Panc1 (cell line): ENCODE measurements around the gene CNNM2. TPM values are rescaled to one million over a fixed set of nuclear protein-coding genes. Genes with fewer than 3 reads are reported as not detected.

Experiments used
- ATAC-seq: fragments of 200-7000 bp; cut with Tn5 transposase; 2 replicates; pipeline ENCODE4 v1.9.1; 2020; ENCODE audit warnings: mild to moderate bottlenecking, moderate library complexity
- BruUV-seq: library from RNA; stranded (reverse); fragments of 400-500 nt; replicated peaks from 2 replicates; lab custom pipeline; 2021; lab: Mats Ljungman, UMichigan
- CTCF ChIA-PET: fragments of 300-600 bp; sonication (Branson Sonifier 250); formaldehyde crosslinking; loops from one replicate; lab custom pipeline; 2022; ENCODE audit warnings: antibody characterized with exemption; lab: Charles Lee
- POLR2A ChIA-PET: fragments of 300-600 bp; sonication (Branson Sonifier 250); formaldehyde crosslinking; loops from one replicate; lab custom pipeline; 2022; ENCODE audit warnings: antibody characterized with exemption; lab: Charles Lee
- DNase-seq: peaks from one replicate; pipeline ENCODE4 v3.0.0-alpha.2; 2010; ENCODE audit warnings: low read depth, low spot score
- H3K27ac ChIP-seq: 2 replicates; pipeline ENCODE4 v1.5.1; 2011; ENCODE audit warnings: mild to moderate bottlenecking, low read length, inconsistent platforms
- H3K27me3 ChIP-seq: fragments of 200-500 bp; sonication (Bioruptor generic); 2 replicates; pipeline ENCODE4 v1.6.0; 2014; ENCODE audit warnings: low read length, inconsistent platforms; ENCODE audit not compliant: control insufficient read depth, insufficient read depth
- H3K36me3 ChIP-seq: fragments of 200-500 bp; sonication (Bioruptor generic); 2 replicates; pipeline ENCODE4 v1.5.1; 2014; ENCODE audit warnings: inconsistent platforms, mild to moderate bottlenecking, low read length, moderate library complexity; ENCODE audit not compliant: control insufficient read depth, insufficient read depth
- H3K4me1 ChIP-seq: 2 replicates; pipeline ENCODE4 v1.5.1; 2011; ENCODE audit warnings: inconsistent platforms, mild to moderate bottlenecking, low read length, moderate library complexity; ENCODE audit not compliant: control insufficient read depth, insufficient read depth
- H3K4me3 ChIP-seq, 2 experiments: 2 replicates each; pipeline ENCODE4 v1.5.1; 2011 to 2012; ENCODE audit warnings: low read depth in 2 of 2, low read length in 2 of 2, mild to moderate bottlenecking in 2 of 2, inconsistent platforms in 1 of 2, moderate library complexity in 1 of 2
- H3K9me3 ChIP-seq: fragments of 200-500 bp; sonication (Bioruptor generic); 2 replicates; pipeline ENCODE4 v1.5.1; 2014; ENCODE audit warnings: low read depth, mild to moderate bottlenecking, inconsistent platforms, low read length, moderate library complexity; ENCODE audit not compliant: control insufficient read depth, insufficient read depth
- POLR2AphosphoS5 ChIP-seq: IDR thresholded peaks from 2 replicates; pipeline ENCODE4 v1.6.1; 2012; ENCODE audit warnings: mild to moderate bottlenecking, low read depth, low read length, moderate library complexity
- SIN3A ChIP-seq: IDR thresholded peaks from 2 replicates; pipeline ENCODE4 v1.6.1; 2012; ENCODE audit warnings: low read depth, mild to moderate bottlenecking, low read length, moderate library complexity, borderline replicate concordance; ENCODE audit not compliant: insufficient read depth
- TCF7L2 ChIP-seq: IDR thresholded peaks from 2 replicates; pipeline ENCODE4 v1.6.1; 2011; ENCODE audit warnings: mild to moderate bottlenecking, low read depth, low read length, inconsistent platforms
- in situ Hi-C: cut with HindIII; loops from 2 replicates; pipeline ENCODE4 v1.10.0; 2016; ENCODE audit warnings: low sequenced_read_pairs, low pct_unique_long_range_greater_than_20kb
- intact Hi-C: fragments of 100-400 bp; cut with micrococcal nuclease; formaldehyde crosslinking; loops from one replicate; pipeline ENCODE4 v1.10.0; 2022; ENCODE audit not compliant: unreplicated experiment
- total RNA-seq: library from RNA; stranded (reverse); gene quantifications from one replicate; pipeline ENCODE4 v1.2.1, GENCODE V29; 2021; ENCODE audit not compliant: unreplicated experiment
- TF ChIP-seq, protein P1 (sequence below): fragments of 450-650 bp; IDR thresholded peaks from 2 replicates; pipeline ENCODE4 v1.5.1; 2017; ENCODE audit warnings: mild to moderate bottlenecking
- TF ChIP-seq, protein P2 (sequence below), 2 experiments: IDR thresholded peaks; 2 replicates each; pipeline ENCODE4 v1.6.1; 2011 to 2012; ENCODE audit warnings: low read depth in 2 of 2, control low read depth in 1 of 2, low read length in 1 of 2, mild to moderate bottlenecking in 1 of 2, moderate library complexity in 1 of 2; ENCODE audit not compliant: insufficient read depth in 1 of 2

CNNM2 gene
- total RNA-seq, 1 experiment from 2014 or later, result 27.1 TPM

DNA sequence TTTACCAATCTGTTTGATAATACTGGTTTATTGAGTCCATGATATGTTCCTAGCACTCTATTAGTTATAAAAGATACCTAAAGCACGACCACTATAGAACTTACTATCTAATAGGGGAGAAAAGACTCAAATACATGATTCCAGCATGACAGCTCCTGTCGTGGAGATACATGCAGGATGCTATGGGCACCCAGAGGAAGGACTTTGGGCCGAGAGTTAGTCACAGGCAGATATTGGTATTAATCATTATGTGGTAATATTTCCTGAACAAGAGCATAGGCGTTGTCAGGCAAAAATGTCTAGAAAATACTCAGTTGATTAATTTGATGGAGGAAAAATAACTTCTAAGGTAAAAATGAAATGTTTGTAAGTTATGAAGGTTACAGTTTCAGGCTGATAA is 31.8 kb downstream of the CNNM2 start:
- in situ Hi-C loops (no loop called here), intact Hi-C loops (no loop called here)
- DNase-seq, result no peak
- H3K4me3 ChIP-seq, result no peak overlapping the region
- no peak overlapping the region for H3K27ac ChIP-seq
- ATAC-seq, result no peak
- H3K27me3 ChIP-seq, result no peaks in the 10 kb centered on the region
- peaks cover 7% of the 10 kb centered on the region for H3K4me1 ChIP-seq
- no peaks in the 10 kb centered on the region for H3K36me3 ChIP-seq
- TF ChIP-seq, protein P1, sequence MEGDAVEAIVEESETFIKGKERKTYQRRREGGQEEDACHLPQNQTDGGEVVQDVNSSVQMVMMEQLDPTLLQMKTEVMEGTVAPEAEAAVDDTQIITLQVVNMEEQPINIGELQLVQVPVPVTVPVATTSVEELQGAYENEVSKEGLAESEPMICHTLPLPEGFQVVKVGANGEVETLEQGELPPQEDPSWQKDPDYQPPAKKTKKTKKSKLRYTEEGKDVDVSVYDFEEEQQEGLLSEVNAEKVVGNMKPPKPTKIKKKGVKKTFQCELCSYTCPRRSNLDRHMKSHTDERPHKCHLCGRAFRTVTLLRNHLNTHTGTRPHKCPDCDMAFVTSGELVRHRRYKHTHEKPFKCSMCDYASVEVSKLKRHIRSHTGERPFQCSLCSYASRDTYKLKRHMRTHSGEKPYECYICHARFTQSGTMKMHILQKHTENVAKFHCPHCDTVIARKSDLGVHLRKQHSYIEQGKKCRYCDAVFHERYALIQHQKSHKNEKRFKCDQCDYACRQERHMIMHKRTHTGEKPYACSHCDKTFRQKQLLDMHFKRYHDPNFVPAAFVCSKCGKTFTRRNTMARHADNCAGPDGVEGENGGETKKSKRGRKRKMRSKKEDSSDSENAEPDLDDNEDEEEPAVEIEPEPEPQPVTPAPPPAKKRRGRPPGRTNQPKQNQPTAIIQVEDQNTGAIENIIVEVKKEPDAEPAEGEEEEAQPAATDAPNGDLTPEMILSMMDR, result no peak
- TF ChIP-seq, protein P2, sequence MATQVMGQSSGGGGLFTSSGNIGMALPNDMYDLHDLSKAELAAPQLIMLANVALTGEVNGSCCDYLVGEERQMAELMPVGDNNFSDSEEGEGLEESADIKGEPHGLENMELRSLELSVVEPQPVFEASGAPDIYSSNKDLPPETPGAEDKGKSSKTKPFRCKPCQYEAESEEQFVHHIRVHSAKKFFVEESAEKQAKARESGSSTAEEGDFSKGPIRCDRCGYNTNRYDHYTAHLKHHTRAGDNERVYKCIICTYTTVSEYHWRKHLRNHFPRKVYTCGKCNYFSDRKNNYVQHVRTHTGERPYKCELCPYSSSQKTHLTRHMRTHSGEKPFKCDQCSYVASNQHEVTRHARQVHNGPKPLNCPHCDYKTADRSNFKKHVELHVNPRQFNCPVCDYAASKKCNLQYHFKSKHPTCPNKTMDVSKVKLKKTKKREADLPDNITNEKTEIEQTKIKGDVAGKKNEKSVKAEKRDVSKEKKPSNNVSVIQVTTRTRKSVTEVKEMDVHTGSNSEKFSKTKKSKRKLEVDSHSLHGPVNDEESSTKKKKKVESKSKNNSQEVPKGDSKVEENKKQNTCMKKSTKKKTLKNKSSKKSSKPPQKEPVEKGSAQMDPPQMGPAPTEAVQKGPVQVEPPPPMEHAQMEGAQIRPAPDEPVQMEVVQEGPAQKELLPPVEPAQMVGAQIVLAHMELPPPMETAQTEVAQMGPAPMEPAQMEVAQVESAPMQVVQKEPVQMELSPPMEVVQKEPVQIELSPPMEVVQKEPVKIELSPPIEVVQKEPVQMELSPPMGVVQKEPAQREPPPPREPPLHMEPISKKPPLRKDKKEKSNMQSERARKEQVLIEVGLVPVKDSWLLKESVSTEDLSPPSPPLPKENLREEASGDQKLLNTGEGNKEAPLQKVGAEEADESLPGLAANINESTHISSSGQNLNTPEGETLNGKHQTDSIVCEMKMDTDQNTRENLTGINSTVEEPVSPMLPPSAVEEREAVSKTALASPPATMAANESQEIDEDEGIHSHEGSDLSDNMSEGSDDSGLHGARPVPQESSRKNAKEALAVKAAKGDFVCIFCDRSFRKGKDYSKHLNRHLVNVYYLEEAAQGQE (IDR thresholded peaks at IDR 0.05; ENCODE audit: insufficient read depth in 1 of 2, low read depth in 2 of 2, low read length in 1 of 2), result no peak
- TF ChIP-seq SIN3A (no peak), TCF7L2 (no peak), POLR2AphosphoS5 (no peak)
- no TSS peak for BruUV-seq
- CTCF ChIA-PET, result interaction anchor here (0.5 kb wide), 1 partner anchor 284 kb away, joined by 4 read pairs; no protein-coding TSS in a partner anchor
- H3K9me3 ChIP-seq, result no peaks in the 10 kb centered on the region
- POLR2A ChIA-PET, result no interaction called here

DNA sequence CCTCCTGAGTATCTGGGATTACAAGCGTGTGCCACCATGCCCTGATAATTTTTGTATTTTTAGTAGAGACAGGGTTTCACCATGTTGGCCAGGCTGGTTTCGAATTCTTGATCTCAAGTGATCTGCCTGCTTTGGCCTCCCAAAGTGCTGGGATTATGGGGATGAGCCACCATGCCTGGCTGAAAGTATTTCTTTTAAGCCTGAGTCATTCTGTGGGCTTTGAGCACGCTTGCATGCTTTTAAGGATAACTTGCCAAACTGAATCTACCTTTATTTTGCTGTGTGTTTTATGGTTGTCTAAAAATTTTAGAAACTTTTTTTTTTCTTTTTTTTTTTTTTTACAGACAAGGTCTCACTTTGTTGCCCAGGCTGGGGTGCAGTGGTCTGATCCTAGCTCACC is 33.2 kb downstream of the CNNM2 start:
- no peak overlapping the region for H3K27ac ChIP-seq
- no peaks in the 10 kb centered on the region for H3K27me3 ChIP-seq
- intact Hi-C loops (no loop called here), in situ Hi-C loops (no loop called here)
- ChIA-PET CTCF (no interaction called here), POLR2A (interaction anchor here (0.7 kb wide), 1 partner anchor 239 kb away, joined by 4 read pairs; no protein-coding TSS in a partner anchor)
- DNase-seq, result no peak
- ATAC-seq, result no peak
- no TSS peak for BruUV-seq
- TF ChIP-seq, protein P2 (IDR thresholded peaks at IDR 0.05; ENCODE audit: insufficient read depth in 1 of 2, low read depth in 2 of 2, low read length in 1 of 2), result no peak
- TF ChIP-seq, protein P1, result no peak
- TF ChIP-seq TCF7L2 (no peak), POLR2AphosphoS5 (no peak), SIN3A (no peak)
- H3K4me1 ChIP-seq, result no peaks in the 10 kb centered on the region
- no peaks in the 10 kb centered on the region for H3K9me3 ChIP-seq
- H3K4me3 ChIP-seq, result no peak overlapping the region
- H3K36me3 ChIP-seq, result no peaks in the 10 kb centered on the region
